ENCODE data around the gene TSPAN18. TPM values are rescaled to one million over a fixed set of nuclear protein-coding genes. Genes with fewer than 3 reads are reported as not detected.

TSPAN18 gene
- total and polyA plus RNA-seq, 2 of the 4 experiments (the other 2 are of a cell fraction): 0.36 to 1.1 TPM

DNA sequence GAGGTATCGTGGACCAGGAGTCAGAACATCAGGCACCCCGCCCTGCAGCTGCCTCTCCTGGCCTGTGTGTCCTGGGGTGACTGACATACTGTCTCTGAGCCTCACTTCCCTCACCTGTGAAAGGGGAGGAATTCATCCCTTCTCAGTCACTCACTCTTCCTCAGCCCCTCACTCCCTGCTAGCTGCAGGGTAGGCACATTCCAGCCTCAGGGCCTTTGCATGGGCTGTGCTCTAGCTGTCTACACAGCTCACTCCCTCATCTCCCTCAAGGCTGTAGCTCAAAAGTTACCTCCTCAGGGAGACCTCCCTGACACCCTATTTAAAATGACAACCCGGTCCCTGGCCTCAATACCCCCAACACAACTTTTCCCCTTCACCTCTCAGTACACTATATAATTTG lies 221.4 kb downstream of the TSPAN18 start:
- no peak overlapping the region for H2AFZ ChIP-seq (replicated peaks; ENCODE audit: low read length, poor library complexity)
- TF ChIP-seq MXI1 (IDR thresholded peaks at IDR 0.05; ENCODE audit: borderline replicate concordance, low read depth, low read length) (no peak), CEBPB (IDR thresholded peaks at IDR 0.05; ENCODE audit: low read depth, low read length) (no peak), POLR2A (IDR thresholded peaks at IDR 0.05; ENCODE audit: low read depth, low read length) (no peak), CHD1 (IDR thresholded peaks at IDR 0.05; ENCODE audit: low read depth, low read length) (no peak), USF2 (IDR thresholded peaks at IDR 0.05; ENCODE audit: low read depth, low read length) (no peak), RAD21 (IDR thresholded peaks at IDR 0.05; ENCODE audit: low read length) (no peak), NFE2L2 (IDR thresholded peaks at IDR 0.05; ENCODE audit: low read depth, low read length) (no peak), MAZ (IDR thresholded peaks at IDR 0.05; ENCODE audit: borderline replicate concordance, low read depth, low read length) (no peak), RCOR1 (IDR thresholded peaks at IDR 0.05; ENCODE audit: insufficient replicate concordance, low read length) (no peak), MAFK (IDR thresholded peaks at IDR 0.05; ENCODE audit: low read depth, low read length) (no peak), FOS (IDR thresholded peaks at IDR 0.05; ENCODE audit: low read depth, low read length) (no peak), SMC3 (IDR thresholded peaks at IDR 0.05; ENCODE audit: low read depth, low read length) (no peak)
- TF ChIP-seq, protein P1, sequence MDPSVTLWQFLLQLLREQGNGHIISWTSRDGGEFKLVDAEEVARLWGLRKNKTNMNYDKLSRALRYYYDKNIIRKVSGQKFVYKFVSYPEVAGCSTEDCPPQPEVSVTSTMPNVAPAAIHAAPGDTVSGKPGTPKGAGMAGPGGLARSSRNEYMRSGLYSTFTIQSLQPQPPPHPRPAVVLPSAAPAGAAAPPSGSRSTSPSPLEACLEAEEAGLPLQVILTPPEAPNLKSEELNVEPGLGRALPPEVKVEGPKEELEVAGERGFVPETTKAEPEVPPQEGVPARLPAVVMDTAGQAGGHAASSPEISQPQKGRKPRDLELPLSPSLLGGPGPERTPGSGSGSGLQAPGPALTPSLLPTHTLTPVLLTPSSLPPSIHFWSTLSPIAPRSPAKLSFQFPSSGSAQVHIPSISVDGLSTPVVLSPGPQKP (IDR thresholded peaks at IDR 0.05; ENCODE audit: borderline replicate concordance, low read depth, low read length): no peak
- TF ChIP-seq, protein P2, sequence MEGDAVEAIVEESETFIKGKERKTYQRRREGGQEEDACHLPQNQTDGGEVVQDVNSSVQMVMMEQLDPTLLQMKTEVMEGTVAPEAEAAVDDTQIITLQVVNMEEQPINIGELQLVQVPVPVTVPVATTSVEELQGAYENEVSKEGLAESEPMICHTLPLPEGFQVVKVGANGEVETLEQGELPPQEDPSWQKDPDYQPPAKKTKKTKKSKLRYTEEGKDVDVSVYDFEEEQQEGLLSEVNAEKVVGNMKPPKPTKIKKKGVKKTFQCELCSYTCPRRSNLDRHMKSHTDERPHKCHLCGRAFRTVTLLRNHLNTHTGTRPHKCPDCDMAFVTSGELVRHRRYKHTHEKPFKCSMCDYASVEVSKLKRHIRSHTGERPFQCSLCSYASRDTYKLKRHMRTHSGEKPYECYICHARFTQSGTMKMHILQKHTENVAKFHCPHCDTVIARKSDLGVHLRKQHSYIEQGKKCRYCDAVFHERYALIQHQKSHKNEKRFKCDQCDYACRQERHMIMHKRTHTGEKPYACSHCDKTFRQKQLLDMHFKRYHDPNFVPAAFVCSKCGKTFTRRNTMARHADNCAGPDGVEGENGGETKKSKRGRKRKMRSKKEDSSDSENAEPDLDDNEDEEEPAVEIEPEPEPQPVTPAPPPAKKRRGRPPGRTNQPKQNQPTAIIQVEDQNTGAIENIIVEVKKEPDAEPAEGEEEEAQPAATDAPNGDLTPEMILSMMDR (conservative IDR thresholded peaks at IDR 0.05; ENCODE audit: low read depth, low read length): no peak
- H3K14ac ChIP-seq (replicated peaks; ENCODE audit: low read depth, low read length): no peak overlapping the region
- no peaks in the 10 kb centered on the region for H3K9me3 ChIP-seq (ENCODE audit: control insufficient read depth, insufficient read depth, low read length)
- peaks cover 18% of the 10 kb centered on the region; the same call in 1 of the 2 replicates for H3K36me3 ChIP-seq (ENCODE audit: control insufficient read depth, insufficient read depth, low read length)
- in situ Hi-C loops (cut with MboI; ENCODE audit: low sequenced_read_pairs) (no loop called here), dilution Hi-C loops (cut with HindIII; ENCODE audit: low sequenced_read_pairs, unreplicated experiment) (no loop called here), intact Hi-C loops (cut with micrococcal nuclease) (loop anchor here (2.0 kb wide), 1 partner anchor 51 kb away; no protein-coding TSS in a partner anchor)
- no peak overlapping the region for H3K4ac ChIP-seq (ENCODE audit: low read depth, low read length)
- ChIA-PET CTCF (interaction anchor here (0.7 kb wide), 1 partner anchor 699 kb away, joined by 3 read pairs; no protein-coding TSS in a partner anchor), POLR2A (ENCODE audit: unreplicated experiment) (no interaction called here)
- no TSS peak for BruUV-seq (replicated peaks)
- H3K27ac ChIP-seq (ENCODE audit: insufficient read depth, low read length): no peak overlapping the region
- no peak overlapping the region for H2BK120ac ChIP-seq (ENCODE audit: low read depth, low read length)
- no peak overlapping the region for H4K91ac ChIP-seq (ENCODE audit: insufficient read depth, low read depth, low read length)
- ATAC-seq (ENCODE audit: low read depth) (no peak), DNase-seq (no peak)
- H4K20me1 ChIP-seq (ENCODE audit: insufficient read depth, low read length): peaks cover 50% of the 10 kb centered on the region
- peaks cover 2% of the 10 kb centered on the region; the same call in 1 of the 2 replicates for H3K4me1 ChIP-seq (ENCODE audit: control insufficient read depth, insufficient read depth, low read length)
- no peak overlapping the region for H2AK5ac ChIP-seq (ENCODE audit: low read depth, low read length)
- no peak overlapping the region; the same call in 1 of the 2 replicates for H3K4me2 ChIP-seq (ENCODE audit: low read depth, low read length)
- H2BK15ac ChIP-seq (ENCODE audit: low read depth, low read length): no peak overlapping the region
- no peak overlapping the region for H4K5ac ChIP-seq (ENCODE audit: low read depth, low read length)
- no peak overlapping the region for H2BK20ac ChIP-seq (ENCODE audit: low read depth, low read length)
- no peaks in the 10 kb centered on the region for H3K27me3 ChIP-seq (ENCODE audit: control insufficient read depth, insufficient read depth, low read length)
- peaks cover 9 to 31% of the 10 kb centered on the region in 2 experiments for H3K79me1 ChIP-seq (ENCODE audit: low read depth in 1 of 2, low read length in 2 of 2)
- no peak overlapping the region for H3K4me3 ChIP-seq (ENCODE audit: insufficient read depth, low read depth, low read length)
- no CpG with 5 or more reads among the region's 3 CpGs for WGBS, 2 experiments (ENCODE audit: extremely low coverage in 2 of 2, insufficient read length in 1 of 2)
- no peak overlapping the region for H2BK5ac ChIP-seq (ENCODE audit: low read depth, low read length, poor library complexity, severe bottlenecking)
- no peak overlapping the region for H3K56ac ChIP-seq (ENCODE audit: extremely low read depth, insufficient read depth, low read length)
- H3K9me1 ChIP-seq (ENCODE audit: insufficient read depth, low read length): peaks cover 3% of the 10 kb centered on the region; the same call in 1 of the 2 replicates
- no peak overlapping the region for H3K9ac ChIP-seq (ENCODE audit: low read depth, low read length)
- no peak overlapping the region for H4K8ac ChIP-seq (ENCODE audit: low read depth in 2 of 2, low read length in 2 of 2)
- no peak overlapping the region for H3K23ac ChIP-seq (ENCODE audit: low read depth, low read length)
- no peak overlapping the region for H2AK9ac ChIP-seq (replicated peaks; ENCODE audit: low read depth, low read length, poor library complexity)
- no peak overlapping the region for H3K18ac ChIP-seq (ENCODE audit: low read depth, low read length)

Data from IMR-90 (cell line).